HepG2 (cell line): ENCODE measurements around the gene CPEB3. TPM values are rescaled to one million over a fixed set of nuclear protein-coding genes. Genes with fewer than 3 reads are reported as not detected.

Source experiments
- EEA1 ChIP-seq: sonication (generic); formaldehyde crosslinking; IDR thresholded peaks from 2 replicates; pipeline ENCODE4 v1.5.1; 2020; ENCODE audit warnings: mild to moderate bottlenecking, missing genetic modification reagents, borderline replicate concordance
- KAT7 ChIP-seq: IDR thresholded peaks from 2 replicates; pipeline ENCODE4 v1.6.1; 2018; ENCODE audit warnings: borderline replicate concordance, missing compliant biosample characterization
- NAIF1 ChIP-seq: sonication (generic); formaldehyde crosslinking; IDR thresholded peaks from 2 replicates; pipeline ENCODE4 v1.5.0; 2020; ENCODE audit warnings: mild to moderate bottlenecking, missing genetic modification reagents, borderline replicate concordance
- ZNF30 ChIP-seq: sonication (generic); formaldehyde crosslinking; IDR thresholded peaks from 2 replicates; pipeline ENCODE4 v1.5.0; 2020; ENCODE audit warnings: mild to moderate bottlenecking, missing genetic modification reagents
- ZNF354B ChIP-seq: sonication (generic); formaldehyde crosslinking; IDR thresholded peaks from 2 replicates; pipeline ENCODE4 v1.8.0; 2022; ENCODE audit warnings: mild to moderate bottlenecking, missing genetic modification reagents
- ZNF878 ChIP-seq: sonication (generic); formaldehyde crosslinking; IDR thresholded peaks from 2 replicates; pipeline ENCODE4 v1.8.1; 2023; ENCODE audit warnings: mild to moderate bottlenecking, missing genetic modification reagents, moderate library complexity
- polyA plus RNA-seq, 8 experiments: library from polyadenylated mRNA; depleted of rRNA in 3 of 8; stranded (reverse) in 7 of 8; unstranded in 1 of 8; fragments of >200 nt; fragmentation: Illumina TruSeq in 4 of 8; extraction: Trizol in 4 of 8; gene quantifications; 2 replicates each; pipeline versions ENCODE4 v1.2.1 to v1.2.3, GENCODE V29; 2011 to 2016; ENCODE audit warnings: low read depth in 4 of 8, missing spikeins in 1 of 8, mixed read lengths in 1 of 8; ENCODE audit not compliant: insufficient read depth in 1 of 8
- total RNA-seq, 5 experiments: library from RNA; depleted of rRNA; stranded (reverse); fragments of >200 nt; fragmentation: Illumina TruSeq; extraction: Trizol; gene quantifications; 2 replicates each; pipeline ENCODE4 v1.2.3, GENCODE V29; 2016; ENCODE audit warnings: low read depth in 1 of 5
- TF ChIP-seq, protein P1 (sequence below): IDR thresholded peaks from 2 replicates; pipeline ENCODE4 v1.6.1; 2018; ENCODE audit warnings: missing genetic modification reagents
- TF ChIP-seq, protein P2 (sequence below): sonication (generic); formaldehyde crosslinking; IDR thresholded peaks from 2 replicates; pipeline ENCODE4 v1.5.1; 2020; ENCODE audit warnings: missing genetic modification reagents, mild to moderate bottlenecking, borderline replicate concordance

CPEB3 gene
- total and polyA plus RNA-seq, 2 of the 13 experiments (the other 11 are each of a cell fraction or from before 2014, with no cell fraction given), result 0.66 to 0.70 TPM

DNA sequence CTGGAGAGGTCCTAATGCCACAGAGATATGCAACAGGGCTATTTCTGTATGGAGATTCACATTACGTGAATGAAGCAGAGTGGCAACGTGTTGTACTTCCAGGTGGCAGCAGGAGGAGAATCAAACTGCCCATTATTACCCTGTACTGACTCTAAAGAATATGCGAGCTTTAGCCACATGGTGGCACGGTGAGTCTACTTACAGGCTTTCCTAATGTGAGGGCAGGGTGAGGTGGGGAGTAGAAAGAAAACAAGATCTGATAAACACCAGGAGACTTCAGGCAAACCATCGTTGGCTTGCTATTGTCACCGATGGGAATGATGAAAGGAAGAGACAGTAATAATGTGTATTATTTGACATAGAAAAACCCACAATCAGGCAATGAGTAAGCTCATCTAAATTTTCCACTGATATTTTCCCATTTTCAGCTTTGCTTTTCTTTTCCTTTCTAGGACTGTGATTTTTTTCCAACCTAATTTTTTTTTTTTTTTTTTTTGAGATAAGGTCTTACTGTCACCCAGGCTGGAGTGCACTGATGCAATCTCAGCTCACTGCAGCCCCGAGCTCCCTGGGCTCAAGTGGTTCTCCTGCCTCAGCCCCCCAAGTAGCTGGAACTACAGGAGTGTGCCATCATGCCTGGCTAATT, 203.0 kb downstream of the CPEB3 start (continued):
- TF ChIP-seq NAIF1 (CRISPR knock-in tag) (no peak), ZNF878 (CRISPR knock-in tag) (no peak), ZNF354B (CRISPR knock-in tag) (no peak), EEA1 (no peak), ZNF30 (no peak), KAT7 (CRISPR knock-in tag) (no peak)
- TF ChIP-seq, protein P1, sequence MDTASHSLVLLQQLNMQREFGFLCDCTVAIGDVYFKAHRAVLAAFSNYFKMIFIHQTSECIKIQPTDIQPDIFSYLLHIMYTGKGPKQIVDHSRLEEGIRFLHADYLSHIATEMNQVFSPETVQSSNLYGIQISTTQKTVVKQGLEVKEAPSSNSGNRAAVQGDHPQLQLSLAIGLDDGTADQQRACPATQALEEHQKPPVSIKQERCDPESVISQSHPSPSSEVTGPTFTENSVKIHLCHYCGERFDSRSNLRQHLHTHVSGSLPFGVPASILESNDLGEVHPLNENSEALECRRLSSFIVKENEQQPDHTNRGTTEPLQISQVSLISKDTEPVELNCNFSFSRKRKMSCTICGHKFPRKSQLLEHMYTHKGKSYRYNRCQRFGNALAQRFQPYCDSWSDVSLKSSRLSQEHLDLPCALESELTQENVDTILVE, result no peak
- TF ChIP-seq, protein P2, sequence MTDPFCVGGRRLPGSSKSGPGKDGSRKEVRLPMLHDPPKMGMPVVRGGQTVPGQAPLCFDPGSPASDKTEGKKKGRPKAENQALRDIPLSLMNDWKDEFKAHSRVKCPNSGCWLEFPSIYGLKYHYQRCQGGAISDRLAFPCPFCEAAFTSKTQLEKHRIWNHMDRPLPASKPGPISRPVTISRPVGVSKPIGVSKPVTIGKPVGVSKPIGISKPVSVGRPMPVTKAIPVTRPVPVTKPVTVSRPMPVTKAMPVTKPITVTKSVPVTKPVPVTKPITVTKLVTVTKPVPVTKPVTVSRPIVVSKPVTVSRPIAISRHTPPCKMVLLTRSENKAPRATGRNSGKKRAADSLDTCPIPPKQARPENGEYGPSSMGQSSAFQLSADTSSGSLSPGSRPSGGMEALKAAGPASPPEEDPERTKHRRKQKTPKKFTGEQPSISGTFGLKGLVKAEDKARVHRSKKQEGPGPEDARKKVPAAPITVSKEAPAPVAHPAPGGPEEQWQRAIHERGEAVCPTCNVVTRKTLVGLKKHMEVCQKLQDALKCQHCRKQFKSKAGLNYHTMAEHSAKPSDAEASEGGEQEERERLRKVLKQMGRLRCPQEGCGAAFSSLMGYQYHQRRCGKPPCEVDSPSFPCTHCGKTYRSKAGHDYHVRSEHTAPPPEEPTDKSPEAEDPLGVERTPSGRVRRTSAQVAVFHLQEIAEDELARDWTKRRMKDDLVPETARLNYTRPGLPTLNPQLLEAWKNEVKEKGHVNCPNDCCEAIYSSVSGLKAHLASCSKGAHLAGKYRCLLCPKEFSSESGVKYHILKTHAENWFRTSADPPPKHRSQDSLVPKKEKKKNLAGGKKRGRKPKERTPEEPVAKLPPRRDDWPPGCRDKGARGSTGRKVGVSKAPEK, result no peak
